HepG2 (cell line): ENCODE measurements around the gene JPT1. TPM values are rescaled to one million over a fixed set of nuclear protein-coding genes. Genes with fewer than 3 reads are reported as not detected.
A peak's percentile ranks its signal among the peaks of the same experiment; 100 is the strongest.

ENCODE experiments used
- ASH2L ChIP-seq: fragments of 300-600, 200-600 bp; sonication (generic); IDR thresholded peaks from 2 replicates; pipeline ENCODE4 v1.7.0; 2017; ENCODE audit warnings: low read depth, mild to moderate bottlenecking, moderate library complexity, mixed read lengths, low read length; ENCODE audit not compliant: insufficient read length
- ATAD3A ChIP-seq: sonication (generic); formaldehyde crosslinking; IDR thresholded peaks from 2 replicates; pipeline ENCODE4 v1.4.0; 2020; ENCODE audit warnings: missing genetic modification reagents
- CREM ChIP-seq, 2 experiments: sonication (generic) in 1 of 2; formaldehyde crosslinking in 1 of 2; IDR thresholded peaks; 2 replicates each; pipeline versions ENCODE4 v1.4.0 to v1.6.1; 2016 to 2020; ENCODE audit warnings: antibody characterized with exemption in 1 of 2, mild to moderate bottlenecking in 1 of 2, missing genetic modification reagents in 1 of 2
- GATAD2A ChIP-seq: IDR thresholded peaks from 2 replicates; pipeline ENCODE4 v1.6.1; 2016
- HNF4G ChIP-seq, 2 experiments: sonication (generic) in 1 of 2; formaldehyde crosslinking in 1 of 2; IDR thresholded peaks; 2 replicates each; pipeline versions ENCODE4 v1.4.0 to v1.6.1; 2011 to 2020; ENCODE audit warnings: borderline replicate concordance in 2 of 2, low read depth in 2 of 2, mild to moderate bottlenecking in 2 of 2, low read length in 1 of 2, missing genetic modification reagents in 1 of 2, moderate library complexity in 1 of 2
- HOXD1 ChIP-seq: sonication (generic); formaldehyde crosslinking; IDR thresholded peaks from 2 replicates; pipeline ENCODE4 v1.5.0; 2020; ENCODE audit warnings: missing genetic modification reagents
- JDP2 ChIP-seq: sonication (generic); formaldehyde crosslinking; IDR thresholded peaks from 2 replicates; pipeline ENCODE4 v1.8.1; 2022; ENCODE audit warnings: missing genetic modification reagents, borderline replicate concordance
- MBD4 ChIP-seq: IDR thresholded peaks from 2 replicates; pipeline ENCODE4 v1.6.1; 2012; ENCODE audit warnings: low read length, inconsistent platforms, borderline replicate concordance
- NFKB2 ChIP-seq: sonication (generic); formaldehyde crosslinking; IDR thresholded peaks from 2 replicates; pipeline ENCODE4 v1.4.0; 2020; ENCODE audit warnings: missing genetic modification reagents, borderline replicate concordance
- NFYB ChIP-seq: sonication (generic); formaldehyde crosslinking; IDR thresholded peaks from 2 replicates; pipeline ENCODE4 v1.4.0; 2020; ENCODE audit warnings: missing genetic modification reagents
- RERE ChIP-seq: IDR thresholded peaks from 2 replicates; pipeline ENCODE4 v1.6.1; 2016; ENCODE audit warnings: low read depth, missing genetic modification reagents, missing compliant biosample characterization
- SIN3A ChIP-seq: IDR thresholded peaks from 2 replicates; pipeline ENCODE4 v1.6.1; 2011; ENCODE audit warnings: low read depth, mild to moderate bottlenecking, control low read depth, low read length, borderline replicate concordance
- SPEN ChIP-seq: sonication (generic); formaldehyde crosslinking; IDR thresholded peaks from 2 replicates; pipeline ENCODE4 v1.5.1; 2020; ENCODE audit warnings: low read depth, mild to moderate bottlenecking, missing genetic modification reagents
- THAP9 ChIP-seq: sonication (generic); formaldehyde crosslinking; IDR thresholded peaks from 2 replicates; pipeline ENCODE4; 2020; ENCODE audit warnings: missing genetic modification reagents, mild to moderate bottlenecking, borderline replicate concordance
- ZBTB37 ChIP-seq: sonication (generic); formaldehyde crosslinking; IDR thresholded peaks from 2 replicates; pipeline ENCODE4 v1.4.0; 2020; ENCODE audit warnings: mild to moderate bottlenecking, missing genetic modification reagents
- ZNF232 ChIP-seq: sonication (generic); formaldehyde crosslinking; IDR thresholded peaks from 2 replicates; pipeline ENCODE4 v1.4.0; 2020; ENCODE audit warnings: missing genetic modification reagents, borderline replicate concordance
- ZNF235 ChIP-seq: sonication (generic); formaldehyde crosslinking; IDR thresholded peaks from 2 replicates; pipeline ENCODE4 v1.8.1; 2023; ENCODE audit warnings: mild to moderate bottlenecking, missing genetic modification reagents, borderline replicate concordance
- polyA plus RNA-seq, 8 experiments: library from polyadenylated mRNA; depleted of rRNA in 3 of 8; stranded (reverse) in 7 of 8; unstranded in 1 of 8; fragments of >200 nt; fragmentation: Illumina TruSeq in 4 of 8; extraction: Trizol in 4 of 8; gene quantifications; 2 replicates each; pipeline versions ENCODE4 v1.2.1 to v1.2.3, GENCODE V29; 2011 to 2016; ENCODE audit warnings: low read depth in 4 of 8, missing spikeins in 1 of 8, mixed read lengths in 1 of 8; ENCODE audit not compliant: insufficient read depth in 1 of 8
- total RNA-seq, 5 experiments: library from RNA; depleted of rRNA; stranded (reverse); fragments of >200 nt; fragmentation: Illumina TruSeq; extraction: Trizol; gene quantifications; 2 replicates each; pipeline ENCODE4 v1.2.3, GENCODE V29; 2016; ENCODE audit warnings: low read depth in 1 of 5

JPT1 gene
- total and polyA plus RNA-seq, 2 of the 13 experiments (the other 11 are each of a cell fraction or from before 2014, with no cell fraction given), result 43.3 to 256 TPM

GRCh38 chr17:75090871-75091854 is 63.1 kb downstream of the JPT1 start (continued):
- TF ChIP-seq ZBTB37 (CRISPR knock-in tag) (no peak), SPEN (peak; percentile 58), NFKB2 (peak; percentile 68; the same call in 1 of the 2 replicates), ZNF232 (CRISPR knock-in tag) (peak; percentile 17; the same call in 1 of the 2 replicates), ZNF235 (CRISPR knock-in tag) (no peak), NFYB (CRISPR knock-in tag) (no peak; the same call in 1 of the 2 replicates), ASH2L (no peak), GATAD2A (CRISPR knock-in tag) (peak; percentile 89), RERE (CRISPR knock-in tag) (peak; percentile 94; the same call in 1 of the 2 replicates), ATAD3A (no peak), JDP2 (CRISPR knock-in tag) (no peak), HNF4G (IDR thresholded peaks at IDR 0.05; ENCODE audit: borderline replicate concordance, low read depth, low read length) (peak; percentile 82; the same call in 1 of the 2 replicates), HNF4G (CRISPR knock-in tag; IDR thresholded peaks at IDR 0.05; ENCODE audit: borderline replicate concordance, low read depth) (no peak; the same call in 1 of the 2 replicates), THAP9 (peak; percentile 64; the same call in 1 of the 2 replicates), CREM (IDR thresholded peaks at IDR 0.05) (peak; percentile 38; the same call in 1 of the 2 replicates), CREM (CRISPR knock-in tag; IDR thresholded peaks at IDR 0.05) (no peak), HOXD1 (CRISPR knock-in tag) (peak; percentile 63; the same call in 1 of the 2 replicates), SIN3A (peak; percentile 70; the same call in 1 of the 2 replicates), MBD4 (no peak)
